ENCODE results near the gene ADAP1.
"Not testable (repeated sequence)": the region's sequence is repeated elsewhere in the genome, so short reads cannot be mapped to it uniquely, and the experiment has no call there.

ADAP1 gene

DNA sequence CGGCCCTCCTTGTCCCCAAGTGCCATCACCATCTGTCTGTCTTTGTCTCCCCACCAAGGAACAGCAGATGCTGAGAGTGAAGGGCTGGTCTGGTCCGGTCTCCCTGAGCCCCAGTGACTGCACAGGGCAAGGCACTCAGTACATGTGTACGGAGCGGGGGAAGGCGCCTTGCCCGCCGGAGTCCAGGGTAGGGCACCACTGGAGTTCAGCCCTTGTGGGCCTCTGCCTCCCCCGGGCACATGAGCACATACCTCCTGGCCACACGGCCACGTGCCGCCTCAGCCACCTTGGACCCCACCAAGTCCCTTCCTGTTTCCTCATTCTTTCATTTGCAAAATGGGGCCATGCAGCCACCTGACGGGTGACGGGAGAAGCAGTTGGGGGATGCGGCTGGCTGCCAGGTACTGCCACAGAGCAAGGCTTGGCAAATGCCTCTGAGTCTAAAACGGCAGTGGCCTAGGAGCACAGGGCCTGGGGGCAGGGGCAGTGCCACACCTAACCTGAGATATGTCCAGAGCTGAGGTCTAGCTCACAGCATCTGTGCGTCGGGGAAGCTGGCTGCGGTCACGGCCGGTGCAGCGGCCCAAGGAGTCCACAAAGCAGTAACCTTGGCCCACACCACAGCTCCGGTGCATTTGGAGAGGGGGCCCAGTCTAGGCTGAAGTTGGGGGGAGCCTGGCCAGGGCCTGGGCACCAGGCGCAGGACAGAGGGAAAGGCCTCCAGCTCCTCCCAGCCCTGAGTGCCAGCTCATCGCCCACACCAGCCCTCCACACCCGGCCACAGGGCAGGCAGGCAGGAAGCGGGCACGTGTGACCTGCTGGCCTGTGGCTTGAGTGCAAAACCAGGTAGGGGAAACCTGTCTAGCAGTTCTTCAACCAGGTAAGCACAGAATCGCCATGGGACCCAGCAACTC, 5.2 kb downstream of the ADAP1 start:
- TF ChIP-seq, protein P1, sequence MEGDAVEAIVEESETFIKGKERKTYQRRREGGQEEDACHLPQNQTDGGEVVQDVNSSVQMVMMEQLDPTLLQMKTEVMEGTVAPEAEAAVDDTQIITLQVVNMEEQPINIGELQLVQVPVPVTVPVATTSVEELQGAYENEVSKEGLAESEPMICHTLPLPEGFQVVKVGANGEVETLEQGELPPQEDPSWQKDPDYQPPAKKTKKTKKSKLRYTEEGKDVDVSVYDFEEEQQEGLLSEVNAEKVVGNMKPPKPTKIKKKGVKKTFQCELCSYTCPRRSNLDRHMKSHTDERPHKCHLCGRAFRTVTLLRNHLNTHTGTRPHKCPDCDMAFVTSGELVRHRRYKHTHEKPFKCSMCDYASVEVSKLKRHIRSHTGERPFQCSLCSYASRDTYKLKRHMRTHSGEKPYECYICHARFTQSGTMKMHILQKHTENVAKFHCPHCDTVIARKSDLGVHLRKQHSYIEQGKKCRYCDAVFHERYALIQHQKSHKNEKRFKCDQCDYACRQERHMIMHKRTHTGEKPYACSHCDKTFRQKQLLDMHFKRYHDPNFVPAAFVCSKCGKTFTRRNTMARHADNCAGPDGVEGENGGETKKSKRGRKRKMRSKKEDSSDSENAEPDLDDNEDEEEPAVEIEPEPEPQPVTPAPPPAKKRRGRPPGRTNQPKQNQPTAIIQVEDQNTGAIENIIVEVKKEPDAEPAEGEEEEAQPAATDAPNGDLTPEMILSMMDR (IDR thresholded peaks at IDR 0.05; ENCODE audit: extremely low read depth, missing control alignments) = no peak
- no peak for DNase-seq (ENCODE audit: low spot score)

DNA sequence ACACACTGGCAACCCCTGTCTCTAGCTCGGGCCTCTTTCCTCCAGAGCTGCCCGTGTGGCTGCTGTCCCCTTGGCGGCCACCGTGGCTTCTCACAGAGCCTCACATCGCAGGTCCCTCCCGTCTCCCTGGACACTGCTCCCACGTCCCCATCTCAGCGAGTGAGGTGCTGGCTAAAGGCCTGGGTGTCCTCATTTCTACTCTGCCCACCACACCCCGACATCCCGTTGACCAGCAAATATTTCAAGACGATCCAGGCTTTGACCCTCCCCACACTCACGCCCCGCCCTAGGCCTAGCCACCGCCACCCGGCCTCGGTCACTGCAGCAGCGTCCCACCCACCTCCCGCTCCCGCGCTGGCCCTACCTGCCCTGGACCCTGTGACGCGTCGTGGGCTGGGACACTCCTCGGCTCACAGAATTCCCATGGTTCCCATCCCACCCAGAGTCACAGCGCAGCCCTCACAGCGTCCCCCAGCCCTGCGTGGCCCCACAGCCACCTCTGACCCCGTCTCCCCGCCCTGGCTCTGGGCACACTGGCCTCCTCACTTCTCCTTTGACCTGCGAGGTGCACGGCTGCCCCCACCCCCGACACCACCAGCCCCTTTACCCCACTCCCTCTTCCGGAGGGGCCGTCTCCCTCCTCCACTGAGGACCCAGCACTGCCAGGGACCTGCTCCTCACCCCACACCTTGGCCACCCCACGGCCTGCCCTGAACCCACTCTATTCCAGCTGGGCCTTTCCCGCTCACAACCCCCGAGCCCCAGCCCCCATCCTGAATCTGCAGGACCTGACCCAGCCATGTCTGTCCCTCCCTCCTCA, 6.9 kb downstream of the ADAP1 start:
- DNase-seq (ENCODE audit: low spot score) = no peak
- TF ChIP-seq, protein P1 (IDR thresholded peaks at IDR 0.05; ENCODE audit: extremely low read depth, missing control alignments) = no peak

DNA sequence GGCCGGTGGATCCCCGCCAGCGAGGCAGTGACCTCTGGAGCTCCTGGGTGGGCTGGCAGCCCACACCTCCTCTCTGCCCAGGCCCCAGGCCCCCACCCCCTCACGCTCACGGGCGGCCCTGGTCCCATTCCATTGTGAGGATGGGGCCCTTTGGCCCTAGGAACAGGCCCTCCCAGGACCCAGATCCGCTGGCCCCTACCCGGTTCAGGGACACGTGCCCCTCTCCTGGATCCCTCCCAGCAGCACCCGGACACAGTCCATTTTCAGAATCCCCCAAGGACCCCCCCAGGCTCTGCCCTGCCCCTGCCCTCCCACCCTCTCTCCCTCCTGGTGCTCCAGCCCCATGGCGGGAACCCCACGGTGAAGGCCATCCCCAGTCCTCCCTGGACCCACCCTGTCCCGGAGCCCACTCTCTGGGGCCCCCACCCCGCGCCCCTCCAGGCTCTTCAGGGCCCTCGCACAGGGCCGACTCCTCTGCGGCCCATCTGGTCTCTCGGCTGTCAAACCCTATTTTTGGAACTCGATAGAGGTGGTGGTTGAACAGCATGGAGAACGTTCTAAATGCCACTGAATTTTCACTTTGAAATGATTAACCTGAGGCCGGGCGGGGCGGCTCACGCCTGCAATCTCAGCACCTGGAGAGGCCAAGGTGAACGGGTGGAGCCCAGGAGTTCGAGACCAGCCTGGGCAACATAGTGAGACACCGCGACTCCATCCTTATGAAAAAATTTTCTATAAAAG, 8.1 kb downstream of the ADAP1 start:
- DNase-seq (ENCODE audit: low spot score) = no peak
- TF ChIP-seq, protein P1 (IDR thresholded peaks at IDR 0.05; ENCODE audit: extremely low read depth, missing control alignments) = no peak

DNA sequence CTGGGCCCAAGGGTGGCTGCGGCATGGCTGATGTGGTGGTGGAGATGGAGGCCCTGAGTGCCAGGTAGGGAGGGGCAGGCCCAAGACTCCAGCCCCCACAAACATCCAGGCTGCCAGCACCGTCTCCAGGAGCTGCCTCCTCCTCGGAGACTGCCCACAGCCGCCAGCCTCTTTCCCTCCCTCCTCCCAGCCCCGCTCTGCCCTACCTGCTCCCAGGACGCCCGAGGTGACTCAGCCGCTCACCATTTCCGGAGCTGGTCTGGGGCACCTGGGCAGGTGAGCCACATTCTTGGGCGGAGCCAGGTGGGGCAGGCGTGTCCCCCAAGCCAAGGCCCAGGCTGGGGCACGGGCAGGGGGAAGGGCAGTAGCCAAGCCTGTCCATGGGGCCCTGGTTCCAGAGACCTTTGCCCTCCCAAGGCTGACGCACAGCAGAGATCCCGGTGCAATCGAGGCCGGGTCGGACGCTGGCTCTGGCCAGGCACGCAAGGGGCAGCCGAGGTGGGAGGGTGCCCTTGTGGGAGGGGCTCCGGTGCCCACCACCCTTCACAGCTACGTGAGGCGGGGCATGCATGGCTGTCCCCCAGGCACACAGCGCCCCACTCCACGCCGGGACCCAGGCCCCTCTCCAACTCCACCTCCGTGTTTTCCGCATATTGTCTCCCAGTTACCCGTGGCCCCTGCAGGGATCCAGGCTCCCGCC, 8.8 kb downstream of the ADAP1 start:
- no peak for DNase-seq (ENCODE audit: low spot score)
- TF ChIP-seq, protein P1 (IDR thresholded peaks at IDR 0.05; ENCODE audit: extremely low read depth, missing control alignments) = no peak

DNA sequence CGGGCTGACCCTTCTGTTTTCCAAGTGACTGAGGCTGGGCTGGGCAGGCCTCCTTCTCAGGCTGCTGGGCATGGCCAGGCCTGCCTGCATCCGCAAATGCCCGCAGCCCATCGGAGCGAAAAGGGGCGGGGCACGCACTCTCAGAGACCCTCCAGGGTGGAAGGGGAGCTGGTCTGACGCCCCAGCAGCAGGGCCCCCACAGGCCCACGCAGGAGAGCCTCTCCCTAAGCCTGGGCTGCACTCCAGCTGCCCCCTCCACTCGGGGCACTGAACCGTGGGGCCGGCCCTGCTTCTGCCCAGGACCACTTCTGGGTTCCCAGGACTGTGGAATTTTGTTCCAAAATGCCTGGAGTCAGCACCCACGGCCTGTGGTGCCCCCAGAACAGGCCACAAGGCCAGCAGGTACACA, 9.3 kb downstream of the ADAP1 start:
- TF ChIP-seq, protein P1 (IDR thresholded peaks at IDR 0.05; ENCODE audit: extremely low read depth, missing control alignments) = no peak

DNA sequence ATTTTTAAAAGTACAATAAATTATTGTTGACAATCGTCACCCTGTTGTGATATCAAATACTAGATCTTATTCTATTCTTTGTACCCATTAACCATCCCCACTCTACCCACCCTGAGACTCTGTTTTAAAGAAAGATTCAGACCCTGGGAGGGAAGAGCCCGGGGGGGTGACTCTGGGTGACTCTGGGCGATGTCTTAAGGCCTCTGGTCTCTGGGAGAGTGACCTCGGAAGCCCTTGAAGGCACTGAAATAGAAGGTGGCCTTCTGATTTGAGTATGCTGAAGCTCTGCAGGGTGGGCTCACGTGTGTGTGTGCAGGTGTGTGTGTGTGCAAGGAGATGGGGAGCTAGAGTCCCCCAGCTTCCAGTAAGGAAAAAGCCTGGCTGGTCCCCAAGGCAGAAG, 9.7 kb downstream of the ADAP1 start:
- TF ChIP-seq, protein P1 (IDR thresholded peaks at IDR 0.05; ENCODE audit: extremely low read depth, missing control alignments) = no peak
- DNase-seq (ENCODE audit: low spot score) = no peak

More for the DNA sequence above, 9.3 kb downstream of the ADAP1 start:
- DNase-seq (ENCODE audit: low spot score) = no peak

DNA sequence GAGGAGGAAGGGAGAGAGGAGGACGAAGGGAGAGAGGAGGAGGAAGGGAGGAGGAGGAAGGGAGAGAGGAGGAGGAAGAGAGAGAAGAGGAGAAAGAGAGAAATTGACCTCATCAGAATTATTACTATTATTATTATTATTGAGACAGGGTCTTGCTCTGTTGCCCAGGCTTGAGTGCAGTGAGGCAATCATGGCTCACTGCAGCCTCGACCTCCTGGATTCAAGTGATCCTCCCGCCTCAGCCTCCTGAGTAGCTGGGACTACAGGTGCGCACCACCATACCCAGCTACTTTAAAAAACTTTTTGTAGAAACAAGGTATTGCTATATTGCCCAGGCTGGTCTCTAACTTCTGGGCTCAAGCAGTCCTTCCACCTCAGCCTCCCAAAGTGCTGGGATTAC, 10.7 kb downstream of the ADAP1 start:
- DNase-seq (ENCODE audit: low spot score) = not testable (repeated sequence)
